Hypothalamus (tissue), 51 donors: ENCODE data around the gene MAGEA6.
"Not testable (repeated sequence)": the region's sequence is repeated elsewhere in the genome, so short reads cannot be mapped to it uniquely, and the experiment has no call there.

Source experiments
- DNase-seq, 51 donors: peaks; one replicate each; lab custom pipeline; 2025; lab: John Stamatoyannopoulos, UW

The MAGEA6 gene

DNA sequence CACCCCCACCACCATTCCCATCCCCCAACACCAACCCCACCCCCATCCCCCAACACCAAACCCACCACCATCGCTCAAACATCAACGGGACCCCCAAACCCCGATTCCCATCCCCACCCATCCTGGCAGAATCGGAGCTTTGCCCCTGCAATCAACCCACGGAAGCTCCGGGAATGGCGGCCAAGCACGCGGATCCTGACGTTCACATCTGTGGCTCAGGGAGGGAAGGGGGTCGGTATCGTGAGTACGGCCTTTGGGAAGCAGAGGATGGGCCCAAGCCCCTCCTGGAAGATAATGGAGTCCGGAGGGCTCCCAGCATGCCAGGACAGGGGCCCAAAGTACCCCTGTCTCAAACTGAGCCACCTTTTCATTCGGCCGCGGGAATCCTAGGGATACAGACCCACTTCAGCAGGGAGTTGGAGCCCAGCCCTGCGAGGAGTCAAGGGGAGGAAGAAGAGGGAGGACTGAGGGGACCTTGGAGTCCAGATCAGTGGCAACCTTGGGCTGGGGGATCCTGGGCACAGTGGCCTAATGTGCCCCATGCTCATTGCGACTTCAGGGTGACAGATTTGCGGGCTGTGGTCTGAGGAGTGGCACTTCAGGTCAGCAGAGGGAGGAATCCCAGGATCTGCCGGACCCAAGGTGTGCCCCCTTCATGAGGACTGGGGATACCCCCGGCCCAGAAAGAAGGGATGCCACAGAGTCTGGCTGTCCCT is 35.2 kb downstream of the MAGEA6 start:
- not testable (repeated sequence) for DNase-seq

DNA sequence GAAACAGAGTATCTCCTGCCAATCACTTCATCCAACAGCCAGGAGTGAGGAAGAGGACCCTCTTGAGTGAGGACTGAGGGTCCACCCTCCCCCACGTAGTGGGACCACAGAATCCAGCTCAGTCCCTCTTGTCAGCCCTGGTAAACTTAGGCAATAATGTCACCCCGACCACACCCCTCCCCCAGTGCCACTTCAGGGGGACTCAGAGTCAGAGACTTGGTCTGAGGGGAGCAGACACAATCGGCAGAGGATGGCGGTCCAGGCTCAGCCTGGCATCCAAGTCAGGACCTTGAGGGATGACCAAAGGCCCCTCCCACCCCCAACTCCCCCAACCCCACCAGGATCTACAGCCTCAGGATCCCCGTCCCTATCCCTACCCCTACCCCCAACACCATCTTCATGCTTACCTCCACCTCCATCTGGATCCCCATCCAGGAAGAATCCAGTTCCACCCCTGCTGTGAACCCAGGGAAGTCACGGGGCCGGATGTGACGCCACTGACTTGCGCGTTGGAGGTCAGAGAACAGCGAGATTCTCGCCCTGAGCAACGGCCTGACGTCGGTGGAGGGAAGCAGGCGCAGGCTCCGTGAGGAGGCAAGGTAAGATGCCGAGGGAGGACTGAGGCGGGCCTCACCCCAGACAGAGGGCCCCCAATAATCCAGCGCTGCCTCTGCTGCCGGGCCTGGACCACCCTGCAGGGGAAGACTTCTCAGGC is 36.1 kb downstream of the MAGEA6 start, which contains the start of the genes CSAG1 and MAGEA12:
Gene CSAG1, minus strand, starts transcription at position 461 of the 715 bp plus-strand sequence. CDS start 1,261 bp downstream, outside the sequence.
Gene MAGEA12, plus strand, starts transcription at position 497 of the 715 bp plus-strand sequence. CDS start 2,405 bp downstream, outside the sequence.
- DNase-seq: no peak

DNA sequence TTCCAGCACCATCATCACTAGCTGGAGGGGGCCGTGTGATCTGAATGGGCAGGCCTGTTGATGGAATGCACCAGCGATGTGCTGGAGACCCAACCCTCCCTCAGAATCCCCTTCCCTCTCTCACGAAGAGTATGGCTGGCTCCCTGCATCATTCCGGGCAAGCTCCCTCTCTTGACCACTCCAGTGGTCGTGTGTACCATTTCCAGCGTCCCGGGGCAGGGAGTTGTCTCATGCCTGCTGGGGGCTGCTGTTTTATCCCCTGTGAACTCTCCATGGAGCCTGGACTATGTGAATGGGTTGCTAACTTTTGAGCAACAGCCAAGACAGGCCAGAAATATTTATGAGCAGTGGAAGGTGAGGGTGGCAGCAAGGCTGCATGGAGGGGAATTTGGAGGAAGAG is 44.1 kb downstream of the MAGEA6 start:
- DNase-seq: no peak
